ENCODE data around the gene IRF2BP2.
A peak's percentile ranks its signal among the peaks of the same experiment; 100 is the strongest.

IRF2BP2 gene

DNA sequence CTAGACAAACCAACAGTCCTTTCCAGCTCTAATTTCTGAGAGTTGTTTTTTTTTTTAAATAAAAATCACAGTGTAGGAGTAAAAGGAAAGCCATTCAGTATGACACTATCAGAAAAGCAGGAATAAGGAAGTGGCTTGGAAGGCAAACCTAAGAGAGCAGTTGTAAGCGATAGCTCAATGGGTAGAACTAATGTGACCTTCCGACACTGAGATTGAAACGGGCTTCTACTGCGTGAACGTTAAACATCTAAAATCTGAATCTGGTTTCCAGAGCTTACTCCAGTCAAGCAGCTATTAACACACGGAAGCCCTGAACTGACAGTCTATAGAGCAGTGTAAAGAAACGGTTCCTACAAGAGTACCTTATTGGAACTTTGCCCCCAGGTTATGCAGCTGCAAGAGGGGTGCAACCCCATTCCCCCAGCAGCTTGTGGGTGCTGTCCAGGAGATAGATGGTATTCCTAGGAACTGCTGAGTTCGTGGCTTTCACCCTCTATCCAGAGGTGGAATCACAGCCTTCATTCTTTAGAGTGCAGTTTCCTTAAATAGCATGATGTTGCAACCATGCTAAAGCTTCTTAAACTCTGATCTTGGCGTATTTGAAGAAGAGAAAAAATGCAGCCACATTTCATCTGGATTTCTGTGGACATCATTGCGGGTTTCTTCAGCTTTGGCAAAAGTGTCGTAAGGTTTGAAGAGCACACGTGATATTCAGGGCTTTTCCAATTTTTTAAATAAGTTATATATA is 3.3 kb upstream of the IRF2BP2 start:
- DNase-seq (ENCODE audit: low read depth, low spot score) = no peak

DNA sequence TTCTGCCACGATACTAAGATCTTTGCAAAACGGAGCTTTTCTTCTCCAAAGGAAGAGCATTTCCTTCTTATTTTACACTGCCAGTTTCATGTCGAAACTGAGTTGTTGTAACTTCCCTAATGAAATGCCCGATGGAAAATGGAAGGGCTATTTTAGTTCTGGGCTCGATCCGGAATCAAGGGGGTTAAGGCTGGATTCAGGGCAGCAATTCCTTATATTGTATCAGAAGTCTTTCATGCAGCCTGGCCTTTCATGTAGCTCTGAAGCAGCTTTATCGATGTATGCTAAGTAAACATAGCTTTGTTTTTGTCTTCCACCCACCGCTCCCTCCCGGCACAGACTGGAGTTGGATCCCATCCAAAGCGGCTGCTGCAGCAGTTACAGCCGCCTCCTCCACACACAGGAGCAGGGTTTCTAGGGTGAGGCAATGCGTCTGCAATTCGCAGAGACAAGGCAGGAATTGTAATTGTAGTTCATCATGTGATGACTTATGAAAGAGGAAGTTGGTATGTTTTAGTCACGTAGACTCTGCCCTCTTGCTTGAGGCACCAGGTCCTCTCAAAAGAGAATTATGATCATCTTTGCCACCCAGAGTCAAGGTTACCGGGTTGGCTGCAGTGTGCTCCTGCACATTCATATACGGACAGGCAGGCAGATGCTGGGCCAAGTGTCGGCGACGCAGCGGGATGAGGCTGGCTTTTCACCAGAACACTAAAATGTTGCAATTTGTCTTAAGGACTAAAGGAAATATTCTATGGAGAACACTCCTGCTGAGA is 2.6 kb upstream of the IRF2BP2 start:
- peak; percentile 84 for DNase-seq (ENCODE audit: low read depth, low spot score)

DNA sequence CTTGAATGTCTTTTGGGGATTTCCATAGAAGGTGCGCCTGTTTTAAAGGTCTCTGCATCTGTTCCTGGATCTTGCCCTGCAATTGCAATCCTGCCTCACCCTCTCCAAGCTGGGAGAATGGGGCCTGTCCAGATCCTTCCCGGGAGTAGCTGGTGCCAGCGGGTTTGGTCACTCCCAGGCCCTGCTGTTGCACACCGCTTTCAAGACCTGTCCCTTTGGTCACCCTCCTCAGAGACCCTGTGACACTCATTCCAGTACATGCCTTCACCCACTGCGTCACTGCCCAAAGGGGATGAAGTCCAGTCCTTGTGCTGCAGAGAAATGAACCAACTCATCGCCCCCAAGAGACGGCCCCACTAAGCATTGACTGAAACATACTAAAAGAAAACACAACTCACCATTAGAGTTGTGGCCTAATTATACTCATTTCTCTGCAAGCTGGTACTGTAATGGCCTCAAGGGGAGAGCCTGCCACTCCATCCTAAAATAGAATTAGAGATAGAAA is 1.9 kb upstream of the IRF2BP2 start:
- no peak for DNase-seq (ENCODE audit: low read depth, low spot score)

GRCh38 chr1:234611225-234611846 is 1.4 kb upstream of the IRF2BP2 start:
- peak; percentile 52 for DNase-seq (ENCODE audit: low read depth, low spot score)

DNA sequence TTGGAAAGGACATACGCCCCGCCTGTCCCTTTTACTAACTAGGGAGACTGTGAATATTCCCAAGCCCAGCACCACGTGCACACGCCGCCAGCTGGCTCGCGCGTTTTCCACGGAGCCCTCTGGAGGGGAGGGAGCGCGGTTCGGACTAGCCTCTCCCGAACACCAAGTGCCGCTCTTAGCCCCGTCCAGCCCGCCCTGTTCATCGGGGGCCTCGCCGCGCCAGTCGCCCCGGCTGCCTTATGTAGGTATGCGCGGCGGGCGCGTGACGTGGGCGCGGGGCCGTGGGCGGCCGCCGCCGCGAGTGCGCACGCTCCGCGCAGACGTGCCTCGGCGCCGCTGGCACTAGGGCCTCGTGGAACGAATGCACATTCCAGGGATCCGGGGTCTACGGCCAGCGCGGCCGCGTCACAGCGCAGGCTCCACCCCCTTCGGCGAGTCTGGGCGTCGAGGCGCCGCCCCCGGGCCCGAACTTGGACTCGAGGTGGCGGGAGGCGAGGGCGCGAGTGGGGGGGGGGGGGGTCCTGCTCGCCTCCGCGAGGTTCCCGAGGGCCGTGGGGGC is 767 bp upstream of the IRF2BP2 start:
- peak; percentile 83 for DNase-seq (ENCODE audit: low read depth, low spot score)

DNA sequence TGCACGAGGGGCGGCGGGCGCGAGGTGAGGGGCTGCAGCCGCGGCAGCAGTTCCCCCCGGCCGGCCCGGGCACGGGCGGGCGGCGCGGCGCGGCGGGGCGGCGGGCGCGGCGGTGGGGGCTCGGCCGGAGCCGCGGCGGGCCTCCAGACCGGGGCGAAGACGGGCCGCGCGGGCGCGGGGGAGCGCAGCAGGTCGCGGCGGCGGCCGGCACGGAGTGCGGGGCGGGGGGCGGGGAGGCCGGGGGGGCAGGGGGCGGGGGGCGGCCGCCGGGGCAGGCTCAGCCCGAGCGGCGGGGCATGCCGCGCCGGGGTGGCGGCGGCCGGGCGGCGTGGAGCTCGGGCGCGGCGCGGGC is 311 bp downstream of the IRF2BP2 start:
- DNase-seq (ENCODE audit: low read depth, low spot score) = no peak

GRCh38 chr1:234608911-234609690 is 877 bp downstream of the IRF2BP2 start:
- DNase-seq (ENCODE audit: low read depth, low spot score) = no peak

GRCh38 chr1:234608025-234608910 is 1.7 kb downstream of the IRF2BP2 start:
- DNase-seq (ENCODE audit: low read depth, low spot score) = no peak

DNA sequence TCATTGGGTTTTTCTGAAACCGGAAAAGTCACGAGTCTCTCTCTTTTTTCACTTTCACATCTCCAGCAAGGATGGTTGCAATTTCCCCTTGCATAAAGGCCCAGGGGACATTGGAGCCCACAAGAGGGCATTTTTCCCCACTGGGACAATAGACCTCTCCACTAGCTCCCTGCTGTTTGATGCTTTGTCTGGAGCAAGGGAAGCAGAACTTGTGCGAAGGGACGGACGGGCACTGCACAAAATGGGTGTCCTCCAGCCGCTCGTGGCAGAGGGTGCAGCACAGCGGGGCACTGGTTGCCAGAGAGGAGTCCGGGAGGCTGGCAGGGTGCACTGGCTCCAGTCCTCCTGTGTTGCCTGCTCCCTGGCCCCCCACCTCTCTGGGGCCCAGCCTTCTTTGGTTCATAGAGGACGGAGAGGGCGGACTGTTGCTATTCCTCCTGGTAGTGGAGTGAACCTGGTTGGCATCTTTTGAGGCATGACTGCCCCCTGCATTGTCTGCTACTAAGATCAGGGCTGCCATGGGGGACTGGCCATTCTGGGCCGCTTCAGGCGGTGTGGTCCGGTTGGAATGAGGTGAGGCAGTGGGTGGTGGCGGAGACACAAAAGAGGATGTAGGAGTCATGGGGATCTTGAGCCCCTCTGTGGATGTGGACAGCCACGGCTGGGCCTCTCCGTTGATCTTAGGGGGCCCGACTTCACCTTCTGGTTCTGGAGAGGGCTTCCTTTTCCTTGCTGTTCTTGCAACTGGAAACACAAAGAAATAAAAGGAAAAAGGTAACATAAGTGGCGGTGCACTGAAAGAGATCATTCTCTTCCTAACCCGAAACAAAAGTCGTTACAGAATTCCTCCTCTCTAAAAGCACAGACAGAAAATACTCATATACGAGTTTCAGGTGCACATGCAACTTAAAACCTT is 2.6 kb downstream of the IRF2BP2 start:
- DNase-seq (ENCODE audit: low read depth, low spot score) = no peak

DNA sequence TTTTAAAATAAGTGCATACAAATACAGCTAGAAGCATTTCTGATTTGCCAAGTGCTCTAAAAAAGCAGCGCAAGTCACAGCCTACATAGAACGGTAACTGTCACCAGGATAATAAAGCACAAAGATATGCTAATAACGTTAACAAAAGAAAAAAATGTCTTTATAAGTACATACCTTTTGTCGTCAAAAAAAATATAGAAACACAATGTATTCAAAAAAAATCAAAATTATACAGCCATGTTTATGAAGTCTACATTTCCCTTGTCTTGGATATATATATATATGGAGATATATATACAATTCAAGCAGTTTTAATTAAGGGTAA is 3.2 kb downstream of the IRF2BP2 start:
- no peak for DNase-seq (ENCODE audit: low read depth, low spot score)

DNA sequence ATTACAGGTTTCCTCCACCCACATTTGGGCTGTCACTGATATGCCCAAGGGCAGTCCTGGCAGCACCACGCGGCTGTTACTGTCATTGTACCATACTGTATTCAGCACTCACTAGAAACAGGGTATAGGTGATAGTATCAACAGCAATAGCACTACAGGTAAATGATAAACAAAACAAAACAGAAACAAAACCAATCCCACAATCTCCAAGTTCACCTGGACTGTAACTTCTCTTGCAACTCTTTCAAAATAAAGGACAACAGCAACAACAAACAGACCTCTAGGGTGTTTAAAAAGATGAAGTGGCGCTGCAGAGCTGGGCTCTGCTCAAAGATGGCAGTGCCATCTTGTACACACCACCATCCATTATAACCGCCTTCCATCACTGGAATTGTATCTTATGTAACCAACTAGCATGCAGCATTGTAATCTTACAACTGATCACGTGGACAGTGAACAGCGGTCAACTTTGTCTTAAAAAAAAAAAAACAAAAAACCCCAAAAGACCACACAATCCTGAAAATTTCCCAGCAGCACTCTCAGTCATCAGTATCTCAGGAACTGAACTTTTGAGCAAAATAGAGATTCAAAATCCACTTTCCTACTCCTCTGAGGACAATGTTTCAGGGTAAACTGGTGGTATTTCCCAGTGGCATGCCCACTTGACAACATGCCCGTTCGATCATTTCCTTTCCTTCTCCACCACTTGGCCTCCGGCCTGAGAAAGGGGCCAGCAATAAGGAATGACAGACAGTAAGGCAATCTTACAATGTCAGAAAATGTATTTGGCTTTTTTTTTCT is 3.8 kb downstream of the IRF2BP2 start:
- no peak for DNase-seq (ENCODE audit: low read depth, low spot score)

DNA sequence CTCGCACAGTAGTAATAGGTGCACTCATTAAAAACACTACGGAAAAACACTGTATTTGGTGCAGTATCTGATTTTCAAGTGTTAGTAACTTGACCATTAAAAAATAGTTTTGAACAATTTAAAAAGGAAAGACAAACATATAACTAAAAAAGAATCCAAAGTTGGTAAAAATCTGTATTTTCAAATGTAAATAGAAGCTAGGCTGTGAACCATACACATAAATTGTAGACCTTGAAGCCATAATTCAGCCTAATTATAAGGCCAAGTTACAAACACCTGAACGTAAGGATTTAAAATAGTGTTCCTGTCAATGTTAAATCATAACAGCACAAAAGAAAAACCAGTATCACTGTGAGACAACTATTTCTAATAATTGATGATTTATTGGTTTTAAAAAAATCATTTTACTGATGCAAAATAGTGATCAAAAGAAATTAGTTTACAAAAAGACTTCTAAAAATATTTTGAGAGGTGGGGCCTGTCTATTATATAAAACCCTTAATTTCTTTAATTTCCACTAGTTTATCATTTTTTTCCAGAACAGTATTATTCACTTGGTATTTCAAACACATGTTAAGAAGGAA is 4.5 kb downstream of the IRF2BP2 start:
- no peak for DNase-seq (ENCODE audit: low read depth, low spot score)

GRCh38 chr1:234604495-234605398 is 5.2 kb downstream of the IRF2BP2 start:
- DNase-seq (ENCODE audit: low read depth, low spot score) = no peak

GRCh38 chr1:234603221-234604204 is 6.5 kb downstream of the IRF2BP2 start:
- DNase-seq (ENCODE audit: low read depth, low spot score) = no peak

GRCh38 chr1:234602334-234603220 is 7.4 kb downstream of the IRF2BP2 start:
- DNase-seq (ENCODE audit: low read depth, low spot score) = no peak
